Measurements from ENCODE around the gene C4BPA. TPM values are rescaled to one million over a fixed set of nuclear protein-coding genes. Genes with fewer than 3 reads are reported as not detected.

Gene C4BPA
- total and polyA plus RNA-seq, 2 of the 8 experiments (the other 6 are each of a cell fraction or from before 2014, with no cell fraction given): not detected

DNA sequence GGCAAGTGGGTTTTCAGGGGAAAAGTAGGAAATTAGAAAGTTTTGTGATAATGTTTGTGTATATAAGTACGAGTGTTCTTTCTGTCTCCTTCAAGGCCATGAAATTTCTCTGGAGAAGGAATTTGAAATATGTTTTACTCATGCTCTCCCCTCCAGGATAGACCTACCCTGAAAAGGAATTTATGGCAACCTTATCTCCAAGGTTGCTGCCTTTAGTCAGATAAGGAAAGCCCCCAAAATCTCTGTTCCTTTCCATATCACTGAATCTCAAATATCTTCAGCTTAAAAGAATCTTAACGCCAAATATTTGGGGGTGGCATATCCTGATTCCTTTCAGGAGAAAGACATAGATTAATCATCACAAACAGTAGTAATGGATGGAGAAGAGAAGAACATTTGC lies 15.9 kb upstream of the C4BPA start:
- H3K9me3 ChIP-seq (ENCODE audit: insufficient read depth in 2 of 2, low read depth in 1 of 2, low read length in 1 of 2): no peaks in the 10 kb centered on the region
- H2BK15ac ChIP-seq (ENCODE audit: low read length): no peak overlapping the region
- H3K4me2 ChIP-seq (ENCODE audit: insufficient read depth in 1 of 2, low read depth in 2 of 2, low read length in 2 of 2): no peak overlapping the region
- CTCF ChIA-PET (ENCODE audit: partially characterized antibody): interaction anchor here (0.6 to 1.0 kb wide), 2 partner anchors 10 to 325 kb away, joined by 3 to 7 read pairs; no protein-coding TSS in a partner anchor
- no peak overlapping the region for H4K5ac ChIP-seq (ENCODE audit: insufficient read length, low read depth, low read length)
- H3K9ac ChIP-seq (replicated peaks in 1 of 4; ENCODE audit: extremely low read depth in 1 of 4, low read depth in 3 of 4, low read length in 3 of 4): no peak overlapping the region
- no peak overlapping the region for H2BK12ac ChIP-seq (ENCODE audit: low read depth, low read length)
- H2BK20ac ChIP-seq (ENCODE audit: low read length): no peak overlapping the region
- no peak overlapping the region for H2BK120ac ChIP-seq (replicated peaks; ENCODE audit: low read depth, low read length)
- FAIRE-seq: no peak
- no peak overlapping the region for H3K56ac ChIP-seq (replicated peaks; ENCODE audit: insufficient read length, low read depth, low read length)
- 96% methylated on average over 2 of the region's 2 CpGs; no CpG with 5 or more reads in 1 of the 2 experiments for WGBS, 2 experiments (ENCODE audit: extremely low coverage in 1 of 2, insufficient coverage in 1 of 2, insufficient read length in 1 of 2, insufficient replicate concordance in 2 of 2, low coverage in 1 of 2, low lambda C conversion rate in 2 of 2, missing lambda C conversion rate in 1 of 2)
- H3K4me1 ChIP-seq (replicated peaks in 1 of 4; ENCODE audit: control insufficient read depth in 3 of 4, insufficient read depth in 4 of 4, low read length in 3 of 4): peaks cover 0 to 3% (median 0%) of the 10 kb centered on the region in 4 experiments; a peak in 2 of 7 replicates
- H3K27me3 ChIP-seq (replicated peaks in 1 of 4; ENCODE audit: control insufficient read depth in 3 of 4, extremely low read depth in 1 of 4, insufficient read depth in 3 of 4, low read length in 3 of 4): no peaks in the 10 kb centered on the region
- no peaks in the 10 kb centered on the region for H3K79me2 ChIP-seq (ENCODE audit: control insufficient read depth in 1 of 2, insufficient read depth in 2 of 2, low read length in 2 of 2)
- H3K14ac ChIP-seq (ENCODE audit: insufficient read length): no peak overlapping the region
- H3K23ac ChIP-seq (ENCODE audit: insufficient read length): no peak overlapping the region
- H3K23me2 ChIP-seq (ENCODE audit: low read depth, low read length): no peaks in the 10 kb centered on the region
- no peak for DNase-seq (ENCODE audit: low read depth in 1 of 2, low spot score in 2 of 2)
- no peak overlapping the region for H2AK5ac ChIP-seq (ENCODE audit: low read depth, low read length)
- H3K4me3 ChIP-seq (ENCODE audit: extremely low read depth in 1 of 4, insufficient read depth in 2 of 4, low read depth in 3 of 4, low read length in 4 of 4): no peak overlapping the region
- no peaks in the 10 kb centered on the region; a peak in 1 of 8 replicates for H3K36me3 ChIP-seq (ENCODE audit: control insufficient read depth in 2 of 4, insufficient read depth in 4 of 4, low read length in 3 of 4)
- H2AFZ ChIP-seq (ENCODE audit: low read length): no peak overlapping the region
- no peaks in the 10 kb centered on the region for H3K79me1 ChIP-seq (ENCODE audit: low read depth, low read length)
- POLR2A ChIA-PET (ENCODE audit: partially characterized antibody): no interaction called here
- no peak overlapping the region for H4K91ac ChIP-seq (replicated peaks; ENCODE audit: insufficient read length, low read length)
- no peak overlapping the region for H3K27ac ChIP-seq (ENCODE audit: low read depth, low read length)
- H3K4ac ChIP-seq (replicated peaks; ENCODE audit: insufficient read length, low read depth, low read length): no peak overlapping the region
- TF ChIP-seq, protein P1, sequence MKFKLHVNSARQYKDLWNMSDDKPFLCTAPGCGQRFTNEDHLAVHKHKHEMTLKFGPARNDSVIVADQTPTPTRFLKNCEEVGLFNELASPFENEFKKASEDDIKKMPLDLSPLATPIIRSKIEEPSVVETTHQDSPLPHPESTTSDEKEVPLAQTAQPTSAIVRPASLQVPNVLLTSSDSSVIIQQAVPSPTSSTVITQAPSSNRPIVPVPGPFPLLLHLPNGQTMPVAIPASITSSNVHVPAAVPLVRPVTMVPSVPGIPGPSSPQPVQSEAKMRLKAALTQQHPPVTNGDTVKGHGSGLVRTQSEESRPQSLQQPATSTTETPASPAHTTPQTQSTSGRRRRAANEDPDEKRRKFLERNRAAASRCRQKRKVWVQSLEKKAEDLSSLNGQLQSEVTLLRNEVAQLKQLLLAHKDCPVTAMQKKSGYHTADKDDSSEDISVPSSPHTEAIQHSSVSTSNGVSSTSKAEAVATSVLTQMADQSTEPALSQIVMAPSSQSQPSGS (IDR thresholded peaks at IDR 0.05; ENCODE audit: low read length): no peak
- TF ChIP-seq SAP30 (IDR thresholded peaks at IDR 0.05; ENCODE audit: insufficient read depth, insufficient replicate concordance, low read length) (no peak), ATF3 (IDR thresholded peaks at IDR 0.05; ENCODE audit: insufficient read depth, low read depth, low read length) (no peak), KDM5A (IDR thresholded peaks at IDR 0.05; ENCODE audit: low read length) (no peak), HDAC6 (IDR thresholded peaks at IDR 0.05; ENCODE audit: low read depth, low read length) (no peak)
- TF ChIP-seq, protein P2, sequence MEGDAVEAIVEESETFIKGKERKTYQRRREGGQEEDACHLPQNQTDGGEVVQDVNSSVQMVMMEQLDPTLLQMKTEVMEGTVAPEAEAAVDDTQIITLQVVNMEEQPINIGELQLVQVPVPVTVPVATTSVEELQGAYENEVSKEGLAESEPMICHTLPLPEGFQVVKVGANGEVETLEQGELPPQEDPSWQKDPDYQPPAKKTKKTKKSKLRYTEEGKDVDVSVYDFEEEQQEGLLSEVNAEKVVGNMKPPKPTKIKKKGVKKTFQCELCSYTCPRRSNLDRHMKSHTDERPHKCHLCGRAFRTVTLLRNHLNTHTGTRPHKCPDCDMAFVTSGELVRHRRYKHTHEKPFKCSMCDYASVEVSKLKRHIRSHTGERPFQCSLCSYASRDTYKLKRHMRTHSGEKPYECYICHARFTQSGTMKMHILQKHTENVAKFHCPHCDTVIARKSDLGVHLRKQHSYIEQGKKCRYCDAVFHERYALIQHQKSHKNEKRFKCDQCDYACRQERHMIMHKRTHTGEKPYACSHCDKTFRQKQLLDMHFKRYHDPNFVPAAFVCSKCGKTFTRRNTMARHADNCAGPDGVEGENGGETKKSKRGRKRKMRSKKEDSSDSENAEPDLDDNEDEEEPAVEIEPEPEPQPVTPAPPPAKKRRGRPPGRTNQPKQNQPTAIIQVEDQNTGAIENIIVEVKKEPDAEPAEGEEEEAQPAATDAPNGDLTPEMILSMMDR (IDR thresholded peaks at IDR 0.05; ENCODE audit: control extremely low read depth in 1 of 3, insufficient read depth in 1 of 3, low read depth in 1 of 3, low read length in 3 of 3): no peak
- no peak overlapping the region for H3K18ac ChIP-seq (ENCODE audit: extremely low read depth, low read length)
- H4K8ac ChIP-seq (ENCODE audit: extremely low read depth, insufficient read depth, low read length): no peak overlapping the region
- H2BK5ac ChIP-seq (ENCODE audit: low read depth, low read length): no peak overlapping the region
- no peaks in the 10 kb centered on the region for H4K20me1 ChIP-seq (replicated peaks in 1 of 2; ENCODE audit: control insufficient read depth in 1 of 2, insufficient read depth in 2 of 2, low read length in 2 of 2)
